AG09319 (cell line): ENCODE data around the gene ADIRF.
"Not testable (repeated sequence)": the region's sequence is repeated elsewhere in the genome, so short reads cannot be mapped to it uniquely, and the experiment has no call there.

Source experiments
- DNase-seq: peaks from one replicate; pipeline ENCODE4 v3.0.0-alpha.2; 2010; ENCODE audit warnings: low read depth; ENCODE audit errors: extremely low read depth
- CTCF ChIP-seq: IDR thresholded peaks from 2 replicates; pipeline ENCODE4 v1.5.1; 2011; ENCODE audit warnings: low read depth, mild to moderate bottlenecking, inconsistent platforms, low read length, moderate library complexity

Gene ADIRF

GRCh38 chr10:86950349-86950748 is 17.9 kb upstream of the ADIRF start:
- no peak for TF ChIP-seq CTCF

GRCh38 chr10:86951184-86951761 is 17.0 kb upstream of the ADIRF start:
- DNase-seq, result no peak
- no peak for TF ChIP-seq CTCF

More at GRCh38 chr10:86950349-86950748, 17.9 kb upstream of the ADIRF start:
- DNase-seq, result no peak

- TF ChIP-seq CTCF, result no peak
- no peak for DNase-seq
These were observed 16.2 kb upstream of the ADIRF start for GRCh38 chr10:86952106-86952505.

- DNase-seq, result not testable (repeated sequence)
These were observed 15.6 kb upstream of the ADIRF start for GRCh38 chr10:86952697-86953096.

- no peak for TF ChIP-seq CTCF
- peak; percentile 78 for DNase-seq
These were observed 14.3 kb upstream of the ADIRF start for GRCh38 chr10:86953747-86954680.

GRCh38 chr10:86954681-86955500 is 13.4 kb upstream of the ADIRF start:
- DNase-seq, result no peak
- TF ChIP-seq CTCF, result no peak

GRCh38 chr10:86955501-86956194 is 12.6 kb upstream of the ADIRF start:
- no peak for TF ChIP-seq CTCF
- no peak for DNase-seq
